Measurements from ENCODE around the gene BCL2L12. TPM values are rescaled to one million over a fixed set of nuclear protein-coding genes. Genes with fewer than 3 reads are reported as not detected.
A peak's percentile ranks its signal among the peaks of the same experiment; 100 is the strongest.

Gene BCL2L12
- total RNA-seq, 1 experiment from 2014 or later = 93.9 TPM

DNA sequence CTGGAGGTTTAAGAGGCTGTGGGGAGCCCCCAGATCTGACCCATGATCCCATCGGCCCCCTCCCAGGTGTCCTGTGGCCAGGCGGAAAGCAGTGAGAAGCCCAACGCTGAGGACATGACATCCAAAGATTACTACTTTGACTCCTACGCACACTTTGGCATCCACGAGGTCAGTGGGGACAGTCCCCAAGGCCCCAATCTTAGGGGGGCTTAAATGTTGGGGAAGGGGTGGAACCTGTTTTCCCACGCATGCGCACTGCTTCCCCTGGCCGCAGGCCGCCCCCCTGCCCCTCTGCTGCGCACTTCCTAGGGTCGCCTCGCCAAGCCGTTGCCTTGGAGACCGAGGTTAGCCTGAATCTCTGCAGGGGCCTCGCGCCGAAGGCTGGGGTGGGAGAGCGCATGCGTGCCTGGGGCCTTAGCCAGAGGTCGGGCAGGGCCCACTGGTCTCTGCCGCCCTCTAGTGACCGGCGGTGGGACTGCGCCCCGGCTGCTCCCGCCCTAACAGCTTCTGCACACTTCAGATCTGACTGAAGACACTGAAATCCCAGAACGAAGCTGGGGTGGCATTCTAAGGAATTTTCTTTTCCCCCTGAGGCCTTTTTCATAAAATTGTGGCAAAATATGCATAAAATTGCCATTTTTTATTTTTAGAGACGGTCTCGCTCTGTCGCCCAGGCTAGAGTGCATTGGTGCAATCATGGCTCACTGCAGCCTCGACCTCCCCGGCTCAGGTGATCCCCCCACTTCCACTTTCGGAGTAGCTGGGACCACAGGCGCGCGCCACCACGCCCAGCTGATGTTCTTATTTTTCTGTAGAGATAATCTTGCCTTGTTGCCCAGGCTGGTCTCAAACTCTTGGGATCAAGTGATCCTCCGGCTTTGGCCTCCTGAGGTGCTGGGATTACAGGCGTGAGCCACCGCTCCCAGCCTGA lies 15.0 kb downstream of the BCL2L12 start:
- intact Hi-C loops (cut with micrococcal nuclease) = no loop called here
- peak overlapping the region; percentile 27; the same call in 1 of the 2 replicates for H3K9ac ChIP-seq (ENCODE audit: low read length)

More for the DNA sequence above, 15.0 kb downstream of the BCL2L12 start:
- CTCF ChIA-PET = interaction anchor here (0.6 to 1.5 kb wide), 11 partner anchors 8 to 672 kb away, joined by 3 to 5 read pairs (median 3); partner anchors contain the start of genes CPT1C, PRRG2 and RRAS
- H3K4me2 ChIP-seq (ENCODE audit: low read length) = peak overlapping the region; percentile 58
- RAD21 ChIA-PET (ENCODE audit: low non-redundant PET in 1 of 2, low total read pairs in 2 of 2, uncharacterized antibody in 2 of 2, unreplicated experiment in 2 of 2) = no interaction called here
- POLR2A ChIA-PET = interaction anchor here (0.6 to 1.1 kb wide), 2 partner anchors 37 to 42 kb away, joined by 3 read pairs; no protein-coding TSS in a partner anchor
- peaks cover 29 to 45% of the 10 kb centered on the region in 2 experiments for H3K36me3 ChIP-seq (ENCODE audit: control insufficient read depth in 1 of 2, insufficient read depth in 2 of 2, low read length in 2 of 2)
- no peaks in the 10 kb centered on the region for H3K9me2 ChIP-seq (ENCODE audit: insufficient read depth)
- no peaks in the 10 kb centered on the region for H3K9me3 ChIP-seq (ENCODE audit: control insufficient read depth in 1 of 2, insufficient read depth in 1 of 2, low read depth in 1 of 2, low read length in 2 of 2)
- no peak overlapping the region for H2AFZ ChIP-seq (ENCODE audit: low read depth, low read length, poor library complexity, severe bottlenecking)
- peak overlapping the region; percentile 34 for H3K27ac ChIP-seq (ENCODE audit: low read depth, low read length)
- DNase-seq (ENCODE audit: low read depth, low spot score) = peak; percentile 56
- no peaks in the 10 kb centered on the region for H3K27me3 ChIP-seq (ENCODE audit: insufficient read depth, low read length)
- no peak overlapping the region for H3K4me3 ChIP-seq (replicated peaks in 1 of 2; ENCODE audit: low read depth in 1 of 2, low read length in 2 of 2)
- TF ChIP-seq POLR2A (IDR thresholded peaks at IDR 0.05; ENCODE audit: borderline replicate concordance, extremely low read depth, insufficient read depth, insufficient read length) = no peak
- no peak for TF ChIP-seq ELF1 (IDR thresholded peaks at IDR 0.05; ENCODE audit: borderline replicate concordance, low read depth)
- no peak for TF ChIP-seq EZH2phosphoT487 (IDR thresholded peaks at IDR 0.05; ENCODE audit: borderline replicate concordance)
- TF ChIP-seq, protein P1, sequence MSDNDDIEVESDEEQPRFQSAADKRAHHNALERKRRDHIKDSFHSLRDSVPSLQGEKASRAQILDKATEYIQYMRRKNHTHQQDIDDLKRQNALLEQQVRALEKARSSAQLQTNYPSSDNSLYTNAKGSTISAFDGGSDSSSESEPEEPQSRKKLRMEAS (IDR thresholded peaks at IDR 0.05) = no peak
- TF ChIP-seq RAD21 (IDR thresholded peaks at IDR 0.05; ENCODE audit: low read depth) = peak; percentile 82
- TF ChIP-seq, protein P2, sequence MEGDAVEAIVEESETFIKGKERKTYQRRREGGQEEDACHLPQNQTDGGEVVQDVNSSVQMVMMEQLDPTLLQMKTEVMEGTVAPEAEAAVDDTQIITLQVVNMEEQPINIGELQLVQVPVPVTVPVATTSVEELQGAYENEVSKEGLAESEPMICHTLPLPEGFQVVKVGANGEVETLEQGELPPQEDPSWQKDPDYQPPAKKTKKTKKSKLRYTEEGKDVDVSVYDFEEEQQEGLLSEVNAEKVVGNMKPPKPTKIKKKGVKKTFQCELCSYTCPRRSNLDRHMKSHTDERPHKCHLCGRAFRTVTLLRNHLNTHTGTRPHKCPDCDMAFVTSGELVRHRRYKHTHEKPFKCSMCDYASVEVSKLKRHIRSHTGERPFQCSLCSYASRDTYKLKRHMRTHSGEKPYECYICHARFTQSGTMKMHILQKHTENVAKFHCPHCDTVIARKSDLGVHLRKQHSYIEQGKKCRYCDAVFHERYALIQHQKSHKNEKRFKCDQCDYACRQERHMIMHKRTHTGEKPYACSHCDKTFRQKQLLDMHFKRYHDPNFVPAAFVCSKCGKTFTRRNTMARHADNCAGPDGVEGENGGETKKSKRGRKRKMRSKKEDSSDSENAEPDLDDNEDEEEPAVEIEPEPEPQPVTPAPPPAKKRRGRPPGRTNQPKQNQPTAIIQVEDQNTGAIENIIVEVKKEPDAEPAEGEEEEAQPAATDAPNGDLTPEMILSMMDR (IDR thresholded peaks at IDR 0.05 in 2 of 3, conservative IDR thresholded peaks at IDR 0.05 in 1 of 3; ENCODE audit: borderline replicate concordance in 1 of 3, insufficient read depth in 1 of 3, low read depth in 2 of 3, low read length in 2 of 3) = peak; percentile 71 to 99 (median 97)
- peaks cover 38% of the 10 kb centered on the region; the same call in 1 of the 2 replicates for H4K20me1 ChIP-seq (ENCODE audit: insufficient read depth)
- peaks cover 21 to 34% of the 10 kb centered on the region in 2 experiments for H3K4me1 ChIP-seq (ENCODE audit: control insufficient read depth in 1 of 2, insufficient read depth in 2 of 2, low read length in 2 of 2)
- H3K79me2 ChIP-seq (ENCODE audit: insufficient read depth, low read length) = peaks cover 83% of the 10 kb centered on the region
- ATAC-seq = peak; percentile 10
- BruUV-seq (replicated peaks) = no TSS peak
